GM18499 (cell line): ENCODE data around the gene MDM2.

ENCODE experiments used
- ATAC-seq: cut with Tn5 transposase; IDR thresholded peaks from one replicate; pipeline ENCODE4 v1.9.1; 2021; ENCODE audit warnings: moderate number of reproducible peaks; ENCODE audit not compliant: insufficient read depth, unreplicated experiment

MDM2 gene

DNA sequence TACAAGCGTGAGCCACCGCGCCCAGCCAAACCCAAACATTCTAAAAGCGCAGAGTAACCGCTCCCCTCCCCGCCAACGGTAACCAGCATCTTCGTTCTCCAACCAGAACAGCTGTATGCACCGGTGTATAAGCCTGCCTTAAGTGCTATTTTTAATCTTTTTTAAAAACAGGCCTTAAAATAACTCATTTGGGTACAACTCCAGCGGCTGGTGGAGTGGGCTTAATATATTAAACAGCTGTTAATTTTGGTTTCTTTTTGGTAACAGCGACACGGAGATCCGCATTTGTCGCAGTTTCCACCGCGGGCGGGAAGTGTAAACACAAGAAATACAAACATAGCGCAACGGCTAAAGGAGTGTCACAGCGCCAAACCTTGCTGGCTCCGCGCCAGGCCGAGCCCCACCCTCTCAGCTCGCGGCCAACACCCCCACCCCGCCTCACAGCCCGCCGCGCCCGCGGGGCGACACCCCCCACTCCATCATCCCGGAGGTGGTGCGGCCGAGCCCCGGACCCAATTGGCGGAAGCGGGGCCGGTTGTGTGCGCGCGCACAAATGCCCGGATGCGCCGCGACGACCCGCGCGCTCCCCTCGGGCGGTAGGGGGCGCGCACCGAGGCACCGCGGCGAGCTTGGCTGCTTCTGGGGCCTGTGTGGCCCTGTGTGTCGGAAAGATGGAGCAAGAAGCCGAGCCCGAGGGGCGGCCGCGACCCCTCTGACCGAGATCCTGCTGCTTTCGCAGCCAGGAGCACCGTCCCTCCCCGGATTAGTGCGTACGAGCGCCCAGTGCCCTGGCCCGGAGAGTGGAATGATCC lies at the start of gene MDM2:
MDM2 (plus strand) TSS at position 602 of the 812 bp plus-strand sequence. CDS start 301 bp downstream, outside the sequence.
- ATAC-seq: peak; percentile 64

DNA sequence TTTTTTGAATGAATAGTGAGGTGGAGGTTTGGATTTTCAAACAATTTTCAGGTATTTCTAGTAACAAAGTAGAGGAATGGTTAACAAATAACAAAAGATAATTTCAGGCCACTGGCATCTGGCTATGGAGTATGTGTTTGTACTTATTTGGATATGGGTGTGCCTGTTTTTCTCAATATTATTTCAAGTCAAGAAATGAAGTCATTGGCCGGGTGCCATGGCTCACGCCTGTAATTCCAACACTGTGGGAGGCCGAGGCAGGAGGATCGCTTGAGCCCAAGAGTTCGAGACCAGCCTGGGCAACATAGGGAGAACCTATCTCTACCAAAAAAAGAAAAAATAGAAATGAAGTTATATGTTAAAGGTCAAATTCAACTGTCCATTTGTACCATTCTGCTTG lies 48.1 kb upstream of the MDM2 start:
- ATAC-seq: no peak

DNA sequence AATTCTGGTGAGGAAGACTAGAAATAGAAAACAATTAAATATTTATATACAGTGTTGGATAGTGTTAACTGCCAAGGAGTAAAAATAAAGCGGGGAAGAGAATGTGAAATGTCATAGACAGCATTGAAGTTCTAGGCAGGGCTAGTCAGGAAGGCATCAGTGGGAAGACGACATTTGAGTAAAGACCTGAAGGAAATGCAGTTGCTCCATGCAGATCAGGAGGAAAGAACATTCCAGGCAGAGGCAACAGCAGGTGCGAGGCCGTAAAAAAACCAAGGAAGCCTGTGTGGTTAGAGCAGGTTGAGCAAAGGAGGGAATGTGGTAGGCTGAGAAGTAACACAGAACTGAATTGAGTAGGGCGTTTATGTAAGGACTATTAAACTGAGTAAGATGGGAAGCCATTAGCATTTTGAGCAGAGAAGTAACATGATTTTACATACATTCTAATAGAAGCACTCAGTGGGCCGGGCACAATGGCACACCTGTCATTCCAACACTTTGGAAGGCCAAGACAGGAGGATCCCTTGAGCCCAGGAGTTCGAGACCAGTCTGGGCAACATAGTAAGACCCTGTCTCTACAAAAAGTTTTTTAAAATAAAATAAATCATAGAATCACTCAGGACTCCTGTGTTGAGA lies 47.1 kb upstream of the MDM2 start:
- no peak for ATAC-seq

DNA sequence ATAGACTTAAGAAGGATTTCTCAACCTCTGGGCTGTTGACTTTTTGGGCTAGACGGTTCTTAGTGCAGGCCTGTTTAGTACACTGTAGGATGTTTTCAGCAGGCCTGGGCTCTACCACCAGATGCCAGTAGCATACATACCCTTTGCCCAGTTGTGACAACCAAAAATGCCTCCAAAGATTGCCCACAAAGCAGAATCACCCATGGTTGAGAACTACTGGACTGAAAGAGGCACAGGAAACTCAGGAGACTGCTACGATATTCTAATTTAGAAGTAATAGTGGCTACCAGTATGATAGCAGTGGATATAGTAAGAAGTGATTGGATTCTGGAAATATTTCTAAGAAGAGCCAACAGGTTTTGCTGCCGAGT lies 46.5 kb upstream of the MDM2 start:
- no peak for ATAC-seq

- no peak for ATAC-seq
Observed at GRCh38 chr12:68761901-68762630, 45.9 kb upstream of the MDM2 start.

DNA sequence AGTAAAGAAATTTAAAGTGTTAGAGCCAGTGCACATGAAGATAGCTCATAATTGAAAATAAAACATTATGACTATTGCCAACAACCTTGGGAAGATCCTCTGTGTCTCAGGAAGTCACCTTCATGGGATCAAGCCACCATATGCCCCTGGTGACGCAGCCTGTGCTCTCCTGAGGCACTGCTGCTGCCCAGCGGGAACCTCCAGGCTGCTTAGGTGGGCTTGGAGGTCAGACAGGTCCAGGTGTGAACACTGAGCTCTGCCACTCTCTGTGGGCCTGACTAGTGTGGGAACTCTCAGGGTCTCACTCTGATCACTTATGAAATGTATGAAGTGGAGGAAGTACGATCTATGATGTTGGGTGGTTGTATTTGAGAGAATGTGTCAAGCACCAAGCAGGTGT lies 45.3 kb upstream of the MDM2 start:
- no peak for ATAC-seq

DNA sequence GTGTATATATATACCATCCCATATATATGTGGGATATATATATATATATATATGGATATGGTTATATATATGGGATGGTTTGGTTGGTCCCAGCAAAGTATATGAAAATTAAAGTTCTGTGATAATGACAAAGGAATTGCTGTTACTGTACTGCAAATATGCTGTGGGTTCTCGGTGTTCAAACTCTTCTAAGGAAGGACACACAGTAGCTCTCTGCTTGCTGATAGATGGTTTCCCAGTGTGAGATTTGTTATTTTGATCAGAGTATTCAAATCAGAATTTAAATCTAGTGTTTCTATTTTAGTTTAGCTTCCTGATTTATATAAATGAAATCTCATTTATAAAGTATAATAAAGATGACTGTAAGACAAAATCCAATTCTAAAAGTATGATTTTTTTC lies 42.3 kb upstream of the MDM2 start:
- ATAC-seq: no peak

DNA sequence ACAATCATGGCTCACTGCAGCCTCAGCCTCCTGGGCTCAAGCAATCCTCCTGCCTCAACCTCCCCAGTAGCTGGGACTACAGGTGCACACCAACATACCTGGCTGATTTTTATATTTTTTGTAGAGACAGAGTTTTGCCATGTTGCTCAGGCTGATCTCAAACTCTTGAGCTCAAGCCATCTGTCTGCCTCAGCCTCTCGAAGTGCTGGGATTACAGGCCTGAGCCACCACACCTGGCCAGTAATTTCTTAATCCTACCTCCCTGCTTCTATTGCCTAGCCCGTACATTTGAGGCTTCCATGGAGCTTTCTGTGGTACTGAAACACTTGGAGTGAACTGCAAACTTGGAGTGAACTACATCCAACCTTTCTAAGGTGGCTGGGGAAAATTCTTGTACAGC lies 41.3 kb upstream of the MDM2 start:
- ATAC-seq: no peak

DNA sequence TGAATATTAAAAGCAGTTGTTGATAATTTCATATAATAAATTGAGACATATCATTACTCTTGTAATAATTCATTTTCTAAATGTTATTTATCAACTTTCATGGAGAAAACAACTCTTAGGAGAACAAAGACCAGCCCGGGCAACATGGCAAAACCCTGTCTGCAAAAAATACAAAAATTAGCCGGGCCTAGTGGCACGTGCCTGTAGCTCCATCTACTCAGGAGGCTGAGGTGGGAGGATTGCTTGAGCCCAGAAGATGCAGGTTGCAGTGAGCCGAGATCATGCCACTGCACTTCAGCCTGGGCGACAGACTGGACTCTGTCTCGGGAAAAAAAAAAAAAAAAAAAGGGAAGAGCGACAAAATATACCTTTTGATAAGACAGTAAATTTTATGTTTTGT lies 40.8 kb upstream of the MDM2 start:
- no peak for ATAC-seq

GRCh38 chr12:68768431-68768939 lies 39.5 kb upstream of the MDM2 start:
- no peak for ATAC-seq

GRCh38 chr12:68769941-68770340 lies 38.0 kb upstream of the MDM2 start:
- no peak for ATAC-seq

DNA sequence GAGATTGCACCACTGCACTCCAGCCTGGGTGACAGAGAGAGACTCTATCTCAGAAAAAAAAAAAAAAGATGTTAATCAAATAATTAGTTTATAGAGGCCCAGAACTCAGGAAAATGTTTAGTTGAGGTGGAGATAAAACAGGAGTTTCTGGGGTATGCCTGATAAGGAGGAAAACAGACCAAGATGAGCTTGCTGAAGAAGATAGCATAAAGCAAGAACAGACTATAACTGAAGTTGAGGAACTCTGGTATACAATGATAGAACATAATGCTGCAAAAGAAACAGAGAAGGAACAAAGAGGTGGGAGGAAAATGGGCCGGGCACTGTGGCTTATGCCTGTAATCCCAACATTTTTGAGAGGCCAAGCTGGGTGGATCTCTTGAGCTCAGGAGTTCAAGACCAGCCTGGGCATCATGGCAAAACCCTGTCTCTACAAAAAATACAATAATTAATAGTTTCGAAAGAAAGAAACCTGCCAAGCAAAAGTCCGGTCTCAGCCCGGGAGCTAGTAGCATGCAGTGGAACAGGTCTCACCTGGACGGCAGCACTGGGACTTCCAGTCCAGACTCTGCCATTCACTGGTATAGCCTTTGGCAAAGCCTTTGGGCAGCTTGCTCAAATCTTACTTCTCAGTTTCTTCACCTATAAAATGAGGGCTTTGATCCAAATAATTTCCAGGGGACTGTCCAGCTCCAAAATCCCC lies 36.6 kb upstream of the MDM2 start:
- no peak for ATAC-seq

DNA sequence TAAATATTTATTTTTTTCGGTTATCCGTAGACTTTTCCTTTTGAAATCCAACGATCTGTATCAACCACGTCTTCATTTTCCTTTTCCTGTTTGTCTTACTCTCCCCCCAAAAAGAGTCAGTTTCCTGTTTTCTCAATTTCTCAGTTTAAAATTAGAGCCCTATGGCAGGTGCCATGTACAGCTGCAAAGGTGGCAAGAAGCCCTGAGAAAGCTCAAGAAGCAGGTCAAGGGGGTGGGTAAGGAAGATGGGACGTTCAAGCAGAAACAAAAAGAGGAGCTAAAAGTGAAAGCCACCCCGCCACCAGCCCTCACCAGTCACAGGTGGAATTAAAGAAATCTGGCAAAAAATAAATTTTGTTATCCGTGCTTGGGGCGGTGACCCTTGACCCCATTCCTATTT lies 35.3 kb upstream of the MDM2 start:
- ATAC-seq: no peak

GRCh38 chr12:68773582-68773981 lies 34.4 kb upstream of the MDM2 start:
- ATAC-seq: no peak

GRCh38 chr12:68775121-68775630 lies 32.8 kb upstream of the MDM2 start:
- ATAC-seq: no peak

GRCh38 chr12:68776976-68777610 lies 30.9 kb upstream of the MDM2 start:
- ATAC-seq: no peak

DNA sequence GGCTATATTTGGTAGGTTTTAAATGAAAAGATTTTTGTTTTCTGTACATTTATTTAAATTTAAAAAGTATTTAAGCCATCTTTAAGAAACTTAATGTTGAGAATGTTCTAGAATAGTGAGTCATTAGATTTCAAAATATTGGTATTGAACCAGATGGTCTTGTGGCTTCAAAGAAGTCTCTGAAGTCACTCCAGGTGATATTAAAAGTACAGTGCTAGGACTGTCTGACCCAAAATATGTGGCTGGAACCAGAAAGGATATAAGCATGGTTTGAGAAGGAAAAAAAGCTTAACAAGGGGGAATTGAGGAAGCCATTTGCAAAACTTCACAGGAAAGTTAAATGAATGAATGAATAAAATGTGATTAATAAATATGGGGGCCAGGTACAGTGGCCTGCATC lies 28.7 kb upstream of the MDM2 start:
- ATAC-seq: no peak

GRCh38 chr12:68780731-68781130 lies 27.2 kb upstream of the MDM2 start:
- ATAC-seq: no peak

- ATAC-seq: no peak
Observed at GRCh38 chr12:68781728-68782127, 26.2 kb upstream of the MDM2 start.

- ATAC-seq: no peak
Observed at GRCh38 chr12:68784015-68784414, 24.0 kb upstream of the MDM2 start.
